ENCODE measurements around the gene PIGP.
"Not testable (repeated sequence)": the region's sequence is repeated elsewhere in the genome, so short reads cannot be mapped to it uniquely, and the experiment has no call there.

PIGP gene

DNA sequence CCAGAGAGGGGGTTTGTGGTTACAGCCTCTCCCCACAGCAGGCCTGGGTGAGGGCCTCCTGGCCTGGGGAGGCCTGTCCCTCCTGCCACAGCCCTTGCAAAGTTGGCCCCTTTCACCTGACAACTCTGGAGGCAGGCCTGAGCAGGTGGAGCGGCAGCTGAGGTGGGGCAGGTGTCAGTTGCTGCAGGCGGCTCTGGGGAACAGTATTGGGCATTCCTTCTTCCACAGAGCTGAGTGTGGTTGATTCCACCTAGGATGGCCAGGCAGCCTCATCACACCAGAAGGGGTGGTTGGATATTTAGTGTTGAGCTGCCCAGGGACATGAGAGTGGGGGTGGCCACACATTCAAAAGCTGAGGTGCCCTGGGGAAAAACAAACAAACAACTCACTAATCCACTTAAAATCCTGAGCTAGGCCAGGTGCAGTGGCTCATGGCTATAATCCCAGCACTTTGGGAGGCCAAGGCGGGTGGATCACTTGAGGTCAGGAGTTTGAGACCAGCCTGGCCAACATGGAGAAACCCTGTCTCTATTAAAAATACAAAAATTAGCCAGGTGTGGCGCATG, 31.1 kb downstream of the PIGP start:
- no peak for DNase-seq

DNA sequence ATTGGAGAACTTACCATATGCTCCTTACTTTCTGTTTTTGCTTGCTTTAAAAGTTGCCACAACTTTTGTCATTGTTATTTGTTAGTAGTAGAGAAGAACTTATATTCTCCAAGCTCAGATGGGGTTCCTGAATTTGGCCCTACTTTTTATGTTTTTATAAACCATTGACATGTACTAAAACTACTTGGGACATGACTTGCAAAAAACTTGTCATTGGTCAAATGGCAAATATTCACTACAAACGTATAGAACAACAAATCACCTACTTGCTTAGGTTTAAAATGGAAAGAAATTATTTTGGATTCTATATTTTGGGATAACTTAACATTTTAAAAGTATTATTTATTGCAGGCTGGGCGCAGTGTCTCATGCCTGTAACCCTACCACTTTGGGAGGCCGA, 32.7 kb downstream of the PIGP start:
- no peak for DNase-seq

DNA sequence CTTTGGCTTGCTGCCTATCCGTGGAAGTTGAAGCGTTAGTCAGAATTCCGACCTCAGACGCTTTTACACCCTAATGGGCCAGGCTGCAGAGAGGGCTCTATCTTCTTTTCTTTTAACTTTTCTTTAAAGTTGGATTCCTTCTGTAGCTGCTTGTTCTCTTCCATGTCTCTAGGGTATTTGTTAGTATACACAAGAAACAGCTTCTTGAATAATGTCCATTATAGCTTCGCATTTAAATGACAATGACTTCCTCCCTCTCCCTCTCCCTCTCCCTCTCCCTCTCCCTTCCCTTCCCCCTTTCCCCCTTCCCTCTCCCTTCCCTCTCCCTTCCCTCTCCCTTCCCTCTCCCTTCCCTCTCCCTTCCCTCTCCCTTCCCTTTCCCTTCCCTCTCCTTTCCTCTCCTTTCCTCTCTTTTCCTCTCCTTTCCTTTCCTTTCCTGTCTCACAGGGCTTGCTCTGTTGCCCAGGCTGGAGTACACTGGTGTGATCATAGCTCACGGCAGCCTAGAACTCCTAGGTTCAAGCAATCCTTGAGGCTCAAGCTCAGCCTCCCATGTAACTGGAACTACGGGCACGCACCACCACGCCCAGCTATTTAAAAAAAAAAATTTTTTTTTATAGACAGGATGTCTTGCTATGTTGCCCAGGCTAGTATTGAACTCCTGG, 33.3 kb downstream of the PIGP start:
- DNase-seq, result no peak

DNA sequence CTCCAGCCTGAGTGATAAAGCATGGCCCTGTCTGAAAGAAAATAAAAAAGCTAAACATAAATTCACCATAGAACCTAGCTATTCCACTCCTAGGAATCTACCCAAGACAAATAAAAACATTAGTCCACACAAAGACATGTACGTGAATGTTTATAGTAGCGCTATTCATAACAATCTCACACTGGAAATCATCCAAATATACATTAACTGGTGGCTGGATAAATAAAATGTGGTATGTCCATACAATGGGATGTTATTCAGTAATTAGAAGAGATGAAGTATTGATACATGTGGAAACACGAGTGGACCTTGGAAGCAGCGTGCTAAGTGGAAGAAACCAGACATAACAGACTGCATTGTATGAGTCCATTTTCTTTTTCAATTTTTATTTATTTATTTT, 36.7 kb downstream of the PIGP start:
- DNase-seq, result no peak

DNA sequence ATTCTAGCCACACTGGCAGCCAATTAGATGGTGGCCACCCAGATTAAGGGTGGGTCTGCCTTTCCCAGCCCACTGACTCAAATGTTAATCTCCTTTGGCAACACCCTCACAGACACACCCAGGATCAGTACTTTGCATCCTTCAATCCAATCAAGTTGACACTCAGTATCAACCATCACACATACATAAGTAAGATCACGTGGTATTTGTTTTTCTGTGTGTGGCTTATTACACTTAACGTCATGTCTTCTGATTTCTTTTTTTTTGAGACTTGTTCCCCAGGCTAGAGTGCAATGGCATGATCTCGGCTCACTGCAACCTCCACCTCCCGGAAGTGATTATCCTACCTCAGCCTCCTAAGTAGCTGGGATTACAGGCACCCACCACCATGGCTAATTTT, 38.5 kb downstream of the PIGP start:
- DNase-seq, result not testable (repeated sequence)

DNA sequence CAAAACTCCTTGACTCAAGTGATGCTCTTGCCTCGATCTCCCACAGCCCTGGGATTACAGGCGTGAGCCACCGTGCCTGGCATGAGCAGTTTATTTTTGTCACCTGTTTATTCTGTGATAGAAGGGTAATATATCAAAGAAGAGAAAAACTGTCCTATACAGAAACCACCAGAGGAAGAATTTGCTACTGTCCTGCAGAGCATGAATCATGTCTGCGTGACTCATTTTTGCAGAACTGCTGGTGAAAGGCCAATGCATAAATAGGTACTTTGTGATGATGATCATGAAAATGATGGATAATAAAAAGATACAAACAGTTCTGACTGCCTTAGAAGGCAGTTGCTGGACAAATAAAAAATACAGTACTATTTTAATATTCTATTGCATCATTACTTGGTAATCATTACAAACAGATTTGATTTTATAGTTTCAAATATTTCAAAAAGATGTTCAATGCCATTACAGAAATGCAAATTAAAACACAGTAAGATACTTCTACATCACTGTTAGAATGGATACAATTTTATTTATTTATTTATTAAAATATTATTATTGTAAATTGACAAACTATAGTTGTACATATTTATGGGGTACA, 39.9 kb downstream of the PIGP start:
- no peak for DNase-seq

DNA sequence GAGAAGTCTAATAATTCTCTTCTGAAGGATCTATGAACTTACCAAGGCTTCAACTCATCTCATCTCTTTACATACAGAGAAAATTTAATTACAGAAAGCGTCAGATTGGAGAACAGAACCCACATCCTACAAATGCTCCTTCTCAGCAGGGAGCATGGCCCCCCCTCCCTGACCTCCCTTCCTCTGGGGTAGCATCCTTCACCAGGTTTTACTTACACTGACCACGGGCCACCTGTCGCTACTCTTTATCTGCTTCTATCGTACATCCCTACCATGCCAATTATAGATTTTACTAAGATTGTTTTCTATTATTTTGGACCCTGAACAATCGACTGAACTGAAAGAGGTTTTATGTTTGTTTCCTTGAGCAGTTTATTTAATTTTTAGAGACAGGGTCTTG, 40.6 kb downstream of the PIGP start:
- DNase-seq, result no peak

DNA sequence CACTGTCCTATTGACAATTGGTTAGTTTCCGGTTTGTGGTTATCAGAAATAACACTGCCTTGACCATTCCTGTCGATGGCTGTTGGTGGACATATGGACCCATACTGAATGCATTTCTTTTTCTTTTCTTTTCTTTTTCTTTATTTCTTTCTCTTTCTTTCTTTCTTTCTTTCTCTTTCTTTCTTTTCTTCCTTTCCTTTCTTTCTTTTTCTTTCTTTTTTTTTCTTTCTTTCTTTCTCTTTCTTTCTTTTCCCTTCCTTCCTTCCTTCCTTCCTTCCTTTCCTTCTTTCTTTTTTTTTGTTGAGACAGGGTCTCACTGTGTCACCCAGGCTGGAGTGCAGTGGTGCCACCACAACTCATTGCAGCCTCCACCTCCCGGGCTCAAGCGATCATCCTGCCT, 42.0 kb downstream of the PIGP start:
- DNase-seq, result no peak

DNA sequence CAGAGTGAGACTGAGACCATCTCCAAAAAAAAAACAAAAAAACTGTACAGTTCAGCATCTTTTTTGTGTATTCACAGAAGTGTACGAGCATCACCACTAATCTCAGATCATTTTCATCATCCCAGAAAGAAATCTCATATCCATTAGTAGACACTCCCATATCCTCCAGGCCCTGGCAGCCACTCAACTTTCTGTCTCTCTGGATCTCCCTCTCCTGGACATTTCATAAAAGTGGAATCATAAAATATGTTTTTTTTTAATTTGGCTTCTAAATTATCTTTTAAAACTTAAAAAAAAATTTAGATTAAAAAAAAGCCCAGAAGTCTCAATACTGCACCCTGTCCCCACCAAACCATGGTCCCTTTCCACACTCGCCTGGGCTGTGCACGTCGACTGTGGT, 44.3 kb downstream of the PIGP start:
- no peak for DNase-seq

DNA sequence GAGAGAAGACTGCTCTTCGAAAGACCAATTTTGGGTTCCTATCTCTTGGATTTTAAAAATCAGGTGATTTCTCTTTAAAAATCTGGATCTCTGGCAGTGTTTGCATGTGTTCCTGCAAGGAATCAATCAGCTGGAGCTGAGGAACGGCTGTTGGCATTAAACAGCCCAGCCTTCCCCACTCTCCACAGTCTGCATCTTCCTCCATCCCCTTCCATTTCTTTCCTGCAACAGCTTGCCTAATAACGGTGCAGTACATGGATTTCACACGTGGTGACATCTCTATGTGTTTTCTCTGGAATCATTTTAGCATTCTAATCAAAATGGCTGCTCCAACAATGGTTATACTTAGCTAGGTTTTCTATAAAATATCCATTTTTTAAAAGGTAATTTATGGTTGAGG, 46.4 kb downstream of the PIGP start:
- DNase-seq, result no peak

DNA sequence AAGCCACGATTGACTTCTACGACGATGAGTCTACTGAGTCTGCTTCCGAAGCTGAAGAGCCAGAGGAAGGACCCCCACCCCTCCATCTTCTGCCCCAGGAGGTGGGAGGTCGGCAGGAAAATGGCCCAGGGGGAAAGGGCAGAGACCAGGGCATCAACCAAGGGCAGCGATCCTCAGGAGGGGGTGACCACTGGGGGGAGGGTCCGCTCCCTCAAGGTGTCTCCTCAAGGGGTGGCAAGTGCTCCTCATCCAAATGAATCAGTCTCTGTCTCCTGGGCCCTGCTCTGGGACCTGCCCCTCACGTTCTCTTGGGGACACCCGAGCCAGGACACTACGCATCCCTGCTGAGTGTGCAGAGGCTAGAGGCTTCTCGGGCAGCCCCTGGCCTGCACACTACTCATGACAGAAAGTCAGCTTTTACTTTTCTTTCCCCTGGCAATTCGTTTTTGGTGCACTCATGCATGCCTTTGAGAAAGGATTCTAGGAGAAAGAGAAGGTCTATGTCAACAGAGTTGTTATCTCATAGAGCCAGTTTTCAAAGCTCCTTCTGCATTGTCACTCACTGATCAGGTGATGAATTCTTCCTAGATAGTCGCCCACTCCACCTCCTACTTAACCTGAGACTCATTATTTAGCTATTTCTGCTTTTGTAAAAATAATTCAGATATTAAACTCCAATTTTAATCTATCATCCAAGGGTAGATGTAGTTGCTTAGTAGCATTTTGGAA, 54.8 kb downstream of the PIGP start:
- DNase-seq, result no peak
